Esophagus squamous epithelium (tissue), 4 donors: ENCODE results near the gene PRRG2.

Experiments used
- POLR2A ChIP-seq, 4 donors: fragments of 450-650 bp; IDR thresholded peaks; one replicate each; pipeline ENCODE4 v1.6.1; 2017; ENCODE audit warnings: antibody characterized with exemption in 4 of 4, mild to moderate bottlenecking in 4 of 4, moderate library complexity in 3 of 4
- TF ChIP-seq, protein P1 (sequence below), 6 experiments: fragments of 450-650 bp in 4 of 6; fragments of 200-600 bp in 2 of 6; sonication (generic) in 2 of 6; IDR thresholded peaks; one replicate each; pipeline ENCODE4 v1.5.1; 2016 to 2019; ENCODE audit warnings: antibody characterized with exemption in 6 of 6, mild to moderate bottlenecking in 4 of 6, moderate library complexity in 4 of 6

DNA sequence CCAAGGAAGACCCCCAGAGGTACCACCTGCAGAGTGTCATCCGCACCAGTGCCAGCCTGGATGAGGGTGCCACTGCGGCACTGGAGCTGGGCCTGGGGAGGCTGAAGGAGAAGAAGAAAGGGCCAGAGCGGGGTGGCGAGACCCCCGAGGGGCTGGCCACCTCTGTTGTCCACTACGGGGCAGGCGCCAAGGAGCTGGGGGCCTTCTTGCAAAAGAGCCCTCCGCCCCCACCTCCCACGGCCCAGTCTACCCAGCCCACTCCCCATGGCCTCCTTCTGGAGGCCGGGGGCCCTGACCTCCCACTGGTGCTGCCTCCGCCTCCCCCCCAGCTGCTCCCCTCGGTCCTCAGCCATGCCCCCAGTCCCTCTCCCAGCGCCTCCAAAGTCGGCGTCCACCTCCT, 15.3 kb downstream of the PRRG2 start:
- TF ChIP-seq, protein P1, sequence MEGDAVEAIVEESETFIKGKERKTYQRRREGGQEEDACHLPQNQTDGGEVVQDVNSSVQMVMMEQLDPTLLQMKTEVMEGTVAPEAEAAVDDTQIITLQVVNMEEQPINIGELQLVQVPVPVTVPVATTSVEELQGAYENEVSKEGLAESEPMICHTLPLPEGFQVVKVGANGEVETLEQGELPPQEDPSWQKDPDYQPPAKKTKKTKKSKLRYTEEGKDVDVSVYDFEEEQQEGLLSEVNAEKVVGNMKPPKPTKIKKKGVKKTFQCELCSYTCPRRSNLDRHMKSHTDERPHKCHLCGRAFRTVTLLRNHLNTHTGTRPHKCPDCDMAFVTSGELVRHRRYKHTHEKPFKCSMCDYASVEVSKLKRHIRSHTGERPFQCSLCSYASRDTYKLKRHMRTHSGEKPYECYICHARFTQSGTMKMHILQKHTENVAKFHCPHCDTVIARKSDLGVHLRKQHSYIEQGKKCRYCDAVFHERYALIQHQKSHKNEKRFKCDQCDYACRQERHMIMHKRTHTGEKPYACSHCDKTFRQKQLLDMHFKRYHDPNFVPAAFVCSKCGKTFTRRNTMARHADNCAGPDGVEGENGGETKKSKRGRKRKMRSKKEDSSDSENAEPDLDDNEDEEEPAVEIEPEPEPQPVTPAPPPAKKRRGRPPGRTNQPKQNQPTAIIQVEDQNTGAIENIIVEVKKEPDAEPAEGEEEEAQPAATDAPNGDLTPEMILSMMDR (IDR thresholded peaks at IDR 0.05), result no peak
- TF ChIP-seq POLR2A (IDR thresholded peaks at IDR 0.05), result no peak
